HUES48 (cell line): Measurements from ENCODE around the gene TCF12.

Experiments used
- H3K27ac ChIP-seq: one replicate; pipeline ENCODE4 v1.7.0; 2013; ENCODE audit warnings: low read depth, low read length, inconsistent platforms
- H3K27me3 ChIP-seq: 2 replicates; pipeline ENCODE4 v1.6.1; 2013; ENCODE audit warnings: mild to moderate bottlenecking, low read length; ENCODE audit not compliant: control insufficient read depth, insufficient read depth
- H3K36me3 ChIP-seq: 2 replicates; pipeline ENCODE4 v1.6.1; 2013; ENCODE audit warnings: low read length; ENCODE audit not compliant: control insufficient read depth, insufficient read depth
- H3K4me1 ChIP-seq: 2 replicates; pipeline ENCODE4 v1.6.1; 2013; ENCODE audit warnings: mild to moderate bottlenecking, low read length; ENCODE audit not compliant: control insufficient read depth, insufficient read depth
- H3K4me3 ChIP-seq: 2 replicates; pipeline ENCODE4 v1.5.1; 2013; ENCODE audit warnings: mild to moderate bottlenecking, low read depth, low read length
- H3K9ac ChIP-seq: 2 replicates; pipeline ENCODE4 v1.6.1; 2013; ENCODE audit warnings: mild to moderate bottlenecking, low read depth, low read length, moderate library complexity
- H3K9me3 ChIP-seq: 2 replicates; pipeline ENCODE4 v1.6.1; 2013; ENCODE audit warnings: low read length; ENCODE audit not compliant: control insufficient read depth, insufficient read depth

TCF12 gene

DNA sequence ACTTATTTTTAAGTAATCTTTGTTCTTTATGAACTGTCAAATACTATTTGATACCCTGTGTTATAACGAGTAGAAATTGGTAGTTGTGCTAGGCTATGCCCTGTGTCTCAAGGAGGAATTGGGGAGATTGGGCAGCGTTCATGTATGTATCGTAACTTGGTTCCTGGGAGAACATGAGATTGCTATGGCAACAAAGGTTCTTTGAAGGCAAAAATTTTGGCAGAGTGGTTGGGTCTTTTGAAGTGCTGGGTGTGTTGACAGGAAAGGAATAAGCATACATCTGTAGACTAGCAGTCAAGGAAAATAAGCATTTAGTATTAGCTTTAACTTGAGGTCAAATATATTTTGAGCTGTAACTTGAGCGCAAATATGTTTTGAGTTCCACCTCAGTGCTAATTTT lies 45.3 kb downstream of the TCF12 start:
- H3K9ac ChIP-seq, result no peak overlapping the region
- no peaks in the 10 kb centered on the region for H3K27me3 ChIP-seq
- H3K4me1 ChIP-seq, result peaks cover 31% of the 10 kb centered on the region
- no peaks in the 10 kb centered on the region for H3K9me3 ChIP-seq
- peak overlapping the region; percentile 14 for H3K27ac ChIP-seq
- no peak overlapping the region for H3K4me3 ChIP-seq
- no peaks in the 10 kb centered on the region for H3K36me3 ChIP-seq

DNA sequence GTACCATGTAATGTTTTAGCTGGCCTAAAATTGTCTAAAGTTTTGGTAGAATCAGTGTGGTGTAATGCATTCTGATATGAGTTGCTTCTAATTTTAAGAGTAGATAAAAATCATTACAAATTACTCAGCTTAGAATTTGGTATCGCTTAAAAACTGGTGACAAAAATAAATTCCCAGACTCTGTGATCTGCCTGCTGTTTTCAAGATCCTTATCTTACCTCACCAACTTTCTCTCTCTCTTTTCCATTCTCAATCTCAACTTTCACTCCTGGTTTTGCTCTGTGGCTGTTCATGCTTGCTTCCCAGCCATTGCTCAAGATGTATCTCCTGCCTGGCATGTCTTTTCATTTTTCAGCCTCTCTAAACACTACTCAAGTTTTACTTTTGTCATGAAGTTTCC lies 45.7 kb downstream of the TCF12 start:
- peaks cover 31% of the 10 kb centered on the region for H3K4me1 ChIP-seq
- no peak overlapping the region for H3K4me3 ChIP-seq
- H3K9me3 ChIP-seq, result no peaks in the 10 kb centered on the region
- no peak overlapping the region for H3K9ac ChIP-seq
- no peaks in the 10 kb centered on the region for H3K36me3 ChIP-seq
- no peaks in the 10 kb centered on the region for H3K27me3 ChIP-seq
- H3K27ac ChIP-seq, result peak overlapping the region; percentile 14

DNA sequence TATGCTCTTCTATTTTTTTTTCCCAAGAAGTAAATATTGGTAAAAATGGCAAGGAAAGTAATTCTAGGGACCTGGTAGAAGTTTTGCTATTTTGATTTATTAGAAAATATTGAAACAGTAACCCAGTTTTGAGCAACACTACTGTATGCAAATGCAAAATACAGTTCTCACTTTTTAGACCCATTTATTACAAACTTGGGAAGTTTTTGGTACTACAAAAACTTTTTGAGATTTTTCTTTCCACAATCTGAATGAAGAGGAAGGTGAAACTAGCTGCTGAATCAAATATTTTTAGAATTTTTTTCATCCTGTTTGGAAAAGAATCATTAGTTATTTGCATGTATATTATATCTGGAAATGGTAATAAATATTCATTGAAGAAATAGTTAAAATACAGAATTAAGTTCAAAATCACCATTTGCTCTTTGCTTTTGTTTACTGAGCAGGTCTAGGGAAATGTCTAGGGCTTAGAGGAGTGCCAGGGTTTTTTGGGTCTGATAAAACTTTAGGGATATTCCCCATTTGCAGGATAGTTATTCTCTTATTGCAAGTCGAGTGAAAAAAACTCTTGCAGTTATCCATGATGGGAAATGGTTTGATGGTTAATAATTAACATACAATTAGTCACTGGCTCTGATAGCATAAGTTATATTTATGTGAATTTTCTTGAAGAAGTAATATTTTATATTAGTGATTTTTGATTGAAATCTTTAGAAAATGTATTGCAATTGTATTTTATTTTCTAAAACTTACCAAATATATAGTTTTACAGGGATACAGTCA lies 47.0 kb downstream of the TCF12 start:
- Histone ChIP-seq H3K36me3 (no peaks in the 10 kb centered on the region), H3K9ac (no peak overlapping the region), H3K27me3 (no peaks in the 10 kb centered on the region), H3K27ac (no peak overlapping the region), H3K9me3 (no peaks in the 10 kb centered on the region), H3K4me1 (peaks cover 28% of the 10 kb centered on the region), H3K4me3 (no peak overlapping the region)

DNA sequence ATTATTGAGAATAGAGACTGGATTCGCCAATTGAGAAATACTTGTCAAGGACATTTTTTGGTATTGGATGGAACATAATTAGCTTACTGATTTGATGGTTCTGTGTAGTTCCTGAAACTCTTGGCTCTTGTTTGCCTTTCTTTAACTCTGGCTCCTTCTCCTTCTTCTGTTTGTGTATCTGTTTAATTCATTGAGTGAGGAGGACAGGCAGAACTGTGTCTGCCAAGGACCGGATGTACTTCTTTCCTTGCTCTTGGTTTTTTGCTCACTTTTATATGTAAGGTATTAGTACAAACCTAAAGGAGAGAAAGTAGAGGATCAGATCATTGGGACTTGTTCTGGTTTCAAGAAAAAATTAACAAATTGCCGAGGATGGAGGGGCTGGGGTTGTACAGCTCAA lies 48.9 kb downstream of the TCF12 start:
- no peaks in the 10 kb centered on the region for H3K27me3 ChIP-seq
- H3K9me3 ChIP-seq, result no peaks in the 10 kb centered on the region
- H3K9ac ChIP-seq, result no peak overlapping the region
- no peak overlapping the region for H3K27ac ChIP-seq
- H3K36me3 ChIP-seq, result no peaks in the 10 kb centered on the region
- H3K4me3 ChIP-seq, result no peak overlapping the region
- H3K4me1 ChIP-seq, result peaks cover 27% of the 10 kb centered on the region

DNA sequence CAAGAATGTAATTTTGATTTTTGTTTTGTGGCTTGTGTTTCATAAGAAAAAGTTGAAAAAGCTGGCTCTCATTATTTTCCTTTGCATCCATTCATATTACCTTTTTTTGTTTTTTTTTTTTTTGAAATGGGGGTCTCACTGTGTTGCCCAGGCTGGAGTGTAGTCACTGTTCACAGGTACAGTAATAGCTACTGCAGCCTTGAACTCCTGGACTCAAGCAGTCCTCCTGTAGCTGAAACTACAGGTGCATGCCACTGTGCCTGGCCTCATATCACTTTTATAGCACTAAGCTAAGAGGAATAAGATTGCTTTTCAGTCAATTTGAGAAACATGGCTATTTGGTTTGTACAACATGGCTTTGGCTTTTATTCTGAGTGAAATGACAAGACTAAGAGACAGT lies 49.8 kb downstream of the TCF12 start:
- H3K4me1 ChIP-seq, result peaks cover 26% of the 10 kb centered on the region
- H3K27me3 ChIP-seq, result no peaks in the 10 kb centered on the region
- no peak overlapping the region for H3K27ac ChIP-seq
- H3K9me3 ChIP-seq, result no peaks in the 10 kb centered on the region
- no peak overlapping the region for H3K9ac ChIP-seq
- H3K4me3 ChIP-seq, result no peak overlapping the region
- H3K36me3 ChIP-seq, result no peaks in the 10 kb centered on the region

DNA sequence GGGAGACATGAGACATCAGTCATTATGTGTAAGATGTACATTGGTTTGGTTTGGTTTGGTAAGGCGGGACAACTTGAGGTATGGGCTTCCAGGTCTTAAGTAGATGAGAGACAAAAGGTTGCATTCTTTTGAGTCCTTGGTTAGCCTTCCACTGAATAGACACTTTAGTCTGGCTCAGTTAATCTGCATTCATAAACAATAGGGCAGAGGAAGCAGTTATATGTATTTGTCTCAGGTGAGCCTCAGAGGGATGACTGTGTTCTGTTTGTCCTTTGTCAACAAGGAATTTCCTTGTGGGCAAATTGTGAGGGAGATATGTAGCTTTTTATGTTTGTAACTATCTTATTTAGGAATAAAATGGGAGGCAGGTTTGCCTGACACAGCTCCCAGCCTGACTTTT lies 50.4 kb downstream of the TCF12 start:
- no peak overlapping the region for H3K27ac ChIP-seq

DNA sequence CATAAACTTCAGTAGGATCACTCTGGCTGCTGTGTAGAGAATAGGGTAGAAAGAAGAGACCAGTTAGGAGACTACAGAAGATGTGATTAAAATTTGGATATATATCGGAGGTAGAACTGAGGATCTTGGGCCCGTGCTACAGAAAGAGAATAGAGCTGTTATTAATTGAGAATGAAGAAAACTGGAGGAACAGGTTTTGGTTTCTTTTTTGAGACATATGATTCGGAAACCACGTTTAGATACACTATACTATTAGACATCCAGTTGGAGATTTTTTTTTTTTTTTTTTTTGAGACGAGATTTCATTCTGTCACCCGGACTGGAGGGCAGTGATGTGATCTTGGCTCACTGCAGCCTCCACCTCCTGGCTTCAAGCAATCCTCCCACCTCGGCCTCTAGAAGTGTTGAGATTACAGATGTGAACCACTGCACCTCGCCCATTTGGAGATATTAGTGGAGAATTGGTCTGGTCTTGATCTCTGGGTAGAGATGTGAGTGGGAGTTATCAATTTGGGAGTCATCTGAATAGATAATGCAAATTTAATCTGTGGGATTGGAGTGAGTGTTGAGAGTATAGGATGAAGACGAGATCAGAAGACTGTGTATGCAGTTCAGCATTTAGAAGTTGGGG lies 50.9 kb downstream of the TCF12 start:
- Histone ChIP-seq H3K4me3 (no peak overlapping the region), H3K36me3 (no peaks in the 10 kb centered on the region), H3K27me3 (no peaks in the 10 kb centered on the region), H3K9me3 (no peaks in the 10 kb centered on the region), H3K27ac (no peak overlapping the region), H3K9ac (no peak overlapping the region), H3K4me1 (peaks cover 15% of the 10 kb centered on the region)

More for the DNA sequence above, 50.4 kb downstream of the TCF12 start:
- Histone ChIP-seq H3K27me3 (no peaks in the 10 kb centered on the region), H3K4me3 (no peak overlapping the region), H3K9me3 (no peaks in the 10 kb centered on the region), H3K4me1 (peaks cover 21% of the 10 kb centered on the region), H3K9ac (no peak overlapping the region), H3K36me3 (no peaks in the 10 kb centered on the region)

DNA sequence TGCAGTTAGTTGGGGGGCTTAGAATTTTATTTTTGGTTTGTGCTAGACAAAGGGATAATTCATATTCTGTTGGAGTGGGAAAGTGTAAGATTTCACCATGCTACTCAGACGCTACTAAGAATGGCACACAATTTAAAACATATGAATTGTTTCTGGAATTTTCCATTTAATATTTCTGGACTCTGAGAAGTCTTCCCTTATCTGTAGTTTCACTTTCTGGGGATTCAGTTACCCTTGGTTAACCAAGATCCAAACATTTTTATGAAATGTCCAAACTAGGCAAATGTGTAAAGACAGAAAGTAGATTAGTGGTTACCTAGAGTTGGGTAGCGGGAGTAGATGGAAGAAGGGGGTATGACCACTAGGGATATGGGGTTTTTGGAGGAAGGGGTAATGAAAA lies 53.1 kb downstream of the TCF12 start:
- H3K4me3 ChIP-seq, result no peak overlapping the region
- H3K27ac ChIP-seq, result no peak overlapping the region
- H3K27me3 ChIP-seq, result no peaks in the 10 kb centered on the region
- H3K36me3 ChIP-seq, result no peaks in the 10 kb centered on the region
- no peaks in the 10 kb centered on the region for H3K9me3 ChIP-seq
- H3K4me1 ChIP-seq, result peaks cover 15% of the 10 kb centered on the region
- no peak overlapping the region for H3K9ac ChIP-seq

DNA sequence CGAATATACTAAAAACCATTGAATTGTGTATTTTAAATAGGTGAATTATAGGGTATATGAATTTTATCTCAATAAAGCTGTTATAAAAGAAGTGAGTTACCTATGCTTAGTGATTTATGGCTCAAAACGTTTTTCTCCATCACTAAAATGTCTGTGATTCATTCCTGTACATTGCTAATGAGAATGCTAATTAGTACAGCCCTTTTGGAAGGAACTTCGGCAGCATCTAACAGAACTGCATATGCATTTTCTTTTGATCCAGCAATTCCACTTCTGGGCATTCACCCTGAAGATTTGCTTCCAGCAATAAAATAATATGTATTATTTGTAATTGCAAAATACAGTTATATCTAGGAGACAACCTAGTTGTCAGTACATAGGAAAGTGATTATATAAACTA lies 53.6 kb downstream of the TCF12 start:
- no peaks in the 10 kb centered on the region for H3K36me3 ChIP-seq
- no peaks in the 10 kb centered on the region for H3K27me3 ChIP-seq
- no peak overlapping the region for H3K27ac ChIP-seq
- no peaks in the 10 kb centered on the region for H3K9me3 ChIP-seq
- H3K9ac ChIP-seq, result no peak overlapping the region
- H3K4me3 ChIP-seq, result no peak overlapping the region
- peaks cover 15% of the 10 kb centered on the region for H3K4me1 ChIP-seq

DNA sequence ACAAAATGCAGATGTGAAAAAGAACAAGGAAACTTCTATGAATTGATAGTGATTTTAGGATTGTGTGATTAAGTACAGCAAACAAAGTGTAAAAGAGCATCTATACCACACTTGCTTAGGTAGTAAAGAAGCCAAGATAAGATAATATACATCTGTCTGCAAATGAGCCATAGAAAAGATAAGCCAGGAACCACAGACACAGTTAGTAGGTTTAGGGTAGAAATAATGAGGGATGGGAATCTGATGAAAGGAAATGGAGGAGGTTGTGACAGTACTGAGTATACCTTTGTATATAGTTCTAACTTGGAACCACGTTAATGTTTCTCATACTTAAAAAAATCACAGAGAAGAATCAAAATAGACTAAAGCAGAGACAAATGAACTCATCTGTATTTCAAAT lies 54.0 kb downstream of the TCF12 start:
- Histone ChIP-seq H3K27me3 (no peaks in the 10 kb centered on the region), H3K9ac (no peak overlapping the region), H3K9me3 (no peaks in the 10 kb centered on the region), H3K36me3 (no peaks in the 10 kb centered on the region), H3K4me3 (no peak overlapping the region), H3K27ac (no peak overlapping the region), H3K4me1 (peaks cover 19% of the 10 kb centered on the region)

DNA sequence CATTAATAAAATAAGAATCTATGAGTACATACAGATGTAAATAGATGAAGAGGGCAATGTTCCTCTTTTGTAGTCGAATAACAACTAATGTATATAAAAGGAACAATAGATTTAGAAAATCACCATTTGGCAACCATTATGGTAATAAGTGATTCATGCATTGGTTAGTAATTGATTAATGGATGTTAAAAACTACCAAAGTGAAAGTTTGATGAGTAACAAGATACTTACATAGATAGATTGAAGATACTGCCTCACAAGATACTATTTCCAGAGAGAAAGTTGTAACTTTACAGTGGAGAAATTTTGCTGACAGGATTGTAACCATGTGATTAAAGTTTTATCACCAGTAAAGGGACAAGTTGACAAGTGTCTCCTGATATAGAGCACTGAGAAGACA lies 55.0 kb downstream of the TCF12 start:
- H3K27ac ChIP-seq, result no peak overlapping the region

More for the DNA sequence above, 55.0 kb downstream of the TCF12 start:
- H3K27me3 ChIP-seq, result no peaks in the 10 kb centered on the region
- H3K36me3 ChIP-seq, result no peaks in the 10 kb centered on the region
- no peak overlapping the region for H3K4me3 ChIP-seq
- H3K9me3 ChIP-seq, result no peaks in the 10 kb centered on the region
- no peak overlapping the region for H3K9ac ChIP-seq
- peaks cover 20% of the 10 kb centered on the region for H3K4me1 ChIP-seq
